ENCODE data around the gene STARD10. TPM values are rescaled to one million over a fixed set of nuclear protein-coding genes. Genes with fewer than 3 reads are reported as not detected.

The STARD10 gene
- total RNA-seq, 2 donors from 2014 or later = 20.4 to 22.1 TPM

GRCh38 chr11:72787216-72788104 lies 6.4 kb downstream of the STARD10 start:
- intact Hi-C loops (cut with DNase I) = no loop called here
- DNase-seq (ENCODE audit: low spot score) = peak; percentile 72

- intact Hi-C loops (cut with DNase I) = no loop called here
- DNase-seq (ENCODE audit: low spot score) = peak; percentile 56
Observed at GRCh38 chr11:72786305-72787215, 7.3 kb downstream of the STARD10 start.

GRCh38 chr11:72784662-72785061 lies 9.2 kb downstream of the STARD10 start:
- DNase-seq (ENCODE audit: low spot score) = peak; percentile 64
- intact Hi-C loops (cut with DNase I) = no loop called here

- intact Hi-C loops (cut with DNase I) = no loop called here
- DNase-seq (ENCODE audit: low spot score) = no peak
Observed at GRCh38 chr11:72783144-72783905, 10.5 kb downstream of the STARD10 start.

- intact Hi-C loops (cut with DNase I) = no loop called here
- no peak for DNase-seq (ENCODE audit: low spot score)
Observed at GRCh38 chr11:72782081-72782920, 11.5 kb downstream of the STARD10 start.

- intact Hi-C loops (cut with DNase I) = no loop called here
- DNase-seq (ENCODE audit: low spot score) = peak; percentile 82
Observed at GRCh38 chr11:72781313-72782080, 12.3 kb downstream of the STARD10 start.

GRCh38 chr11:72781063-72781312 lies 12.9 kb downstream of the STARD10 start:
- intact Hi-C loops (cut with DNase I) = no loop called here
- DNase-seq (ENCODE audit: low spot score) = peak; percentile 73

- intact Hi-C loops (cut with DNase I) = no loop called here
- DNase-seq (ENCODE audit: low spot score) = no peak
Observed at GRCh38 chr11:72780296-72781062, 13.4 kb downstream of the STARD10 start.

- no peak for DNase-seq (ENCODE audit: low spot score)
- intact Hi-C loops (cut with DNase I) = no loop called here
Observed at GRCh38 chr11:72779495-72780128, 14.2 kb downstream of the STARD10 start.

GRCh38 chr11:72778535-72779494 lies 15.0 kb downstream of the STARD10 start:
- no peak for DNase-seq (ENCODE audit: low spot score)
- intact Hi-C loops (cut with DNase I) = no loop called here

GRCh38 chr11:72777755-72778278 lies 16.0 kb downstream of the STARD10 start:
- intact Hi-C loops (cut with DNase I) = no loop called here
- DNase-seq (ENCODE audit: low spot score) = no peak

GRCh38 chr11:72776844-72777754 lies 16.7 kb downstream of the STARD10 start:
- DNase-seq (ENCODE audit: low spot score) = no peak
- intact Hi-C loops (cut with DNase I) = no loop called here

GRCh38 chr11:72776117-72776843 lies 17.6 kb downstream of the STARD10 start:
- no peak for DNase-seq (ENCODE audit: low spot score)
- intact Hi-C loops (cut with DNase I) = no loop called here

All from posterior vena cava (tissue), 2 donors.